Choroid plexus epithelial cell (primary cell): ENCODE measurements around the gene AHCYL1.

Experiments used
- DNase-seq: peaks from one replicate; pipeline ENCODE4 v3.0.0-alpha.2; 2010; ENCODE audit warnings: low read depth
- H3K4me3 ChIP-seq: 2 replicates; pipeline ENCODE4 v1.5.1; 2011; ENCODE audit warnings: low read depth, mild to moderate bottlenecking, control low read depth, low read length, moderate library complexity
- TF ChIP-seq, protein P1 (sequence below): conservative IDR thresholded peaks from 2 replicates; pipeline ENCODE4 v1.5.1; 2011; ENCODE audit warnings: low read depth, mild to moderate bottlenecking, control low read depth, inconsistent platforms, low read length, moderate library complexity

The AHCYL1 gene

DNA sequence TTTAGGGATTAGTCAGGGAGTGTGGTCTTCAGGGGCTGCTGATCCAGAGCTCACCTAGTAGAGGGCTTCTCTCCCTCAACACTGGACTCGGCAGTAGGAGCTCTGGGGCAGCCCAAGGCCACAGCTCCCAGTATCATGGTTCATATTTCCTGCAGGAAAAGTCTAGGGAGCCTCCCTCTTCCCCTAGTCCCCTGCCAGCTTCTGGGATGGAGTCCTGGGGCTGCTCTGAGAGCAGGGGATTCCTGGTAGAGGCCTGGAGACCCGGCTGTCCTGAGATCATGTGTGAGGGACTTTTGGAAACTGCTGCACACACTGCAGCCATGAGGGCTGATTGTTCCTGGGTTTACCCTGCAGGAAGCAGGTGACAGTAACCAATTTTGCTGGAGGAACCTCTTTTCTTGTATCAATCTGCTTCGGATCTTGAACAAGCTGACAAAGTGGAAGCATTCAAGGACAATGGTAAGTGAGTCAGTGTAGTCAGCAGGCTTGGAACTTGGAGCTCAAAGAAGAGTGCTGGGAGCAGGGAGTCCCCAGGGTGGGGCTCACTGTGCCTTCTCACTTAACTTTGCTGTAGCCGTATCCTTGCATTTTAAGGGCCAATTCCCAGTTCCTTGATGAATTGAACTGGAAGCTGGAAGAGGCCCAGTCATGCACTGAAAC is 66.2 kb downstream of the AHCYL1 start:
- no peak for DNase-seq
- TF ChIP-seq, protein P1, sequence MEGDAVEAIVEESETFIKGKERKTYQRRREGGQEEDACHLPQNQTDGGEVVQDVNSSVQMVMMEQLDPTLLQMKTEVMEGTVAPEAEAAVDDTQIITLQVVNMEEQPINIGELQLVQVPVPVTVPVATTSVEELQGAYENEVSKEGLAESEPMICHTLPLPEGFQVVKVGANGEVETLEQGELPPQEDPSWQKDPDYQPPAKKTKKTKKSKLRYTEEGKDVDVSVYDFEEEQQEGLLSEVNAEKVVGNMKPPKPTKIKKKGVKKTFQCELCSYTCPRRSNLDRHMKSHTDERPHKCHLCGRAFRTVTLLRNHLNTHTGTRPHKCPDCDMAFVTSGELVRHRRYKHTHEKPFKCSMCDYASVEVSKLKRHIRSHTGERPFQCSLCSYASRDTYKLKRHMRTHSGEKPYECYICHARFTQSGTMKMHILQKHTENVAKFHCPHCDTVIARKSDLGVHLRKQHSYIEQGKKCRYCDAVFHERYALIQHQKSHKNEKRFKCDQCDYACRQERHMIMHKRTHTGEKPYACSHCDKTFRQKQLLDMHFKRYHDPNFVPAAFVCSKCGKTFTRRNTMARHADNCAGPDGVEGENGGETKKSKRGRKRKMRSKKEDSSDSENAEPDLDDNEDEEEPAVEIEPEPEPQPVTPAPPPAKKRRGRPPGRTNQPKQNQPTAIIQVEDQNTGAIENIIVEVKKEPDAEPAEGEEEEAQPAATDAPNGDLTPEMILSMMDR = no peak
- H3K4me3 ChIP-seq = no peak overlapping the region

DNA sequence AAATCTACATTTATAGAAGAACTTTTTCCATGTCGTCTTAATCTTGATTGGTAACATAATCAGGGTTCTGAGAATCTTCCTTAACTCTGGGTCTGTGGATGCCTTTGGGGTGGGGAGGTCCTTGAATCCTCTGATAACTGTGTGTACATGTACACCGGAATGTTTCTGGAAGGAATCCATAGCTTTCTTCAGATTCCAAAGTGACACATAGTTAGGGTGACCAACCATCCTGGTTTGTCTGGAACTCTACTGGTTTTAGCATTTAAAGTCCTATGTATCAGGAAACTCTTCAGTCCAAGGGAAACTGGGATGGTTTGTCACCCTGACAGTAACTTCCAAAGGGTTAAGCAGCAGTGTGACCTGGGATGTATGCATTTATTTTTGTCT is 66.7 kb downstream of the AHCYL1 start:
- no peak overlapping the region for H3K4me3 ChIP-seq
- DNase-seq = no peak
- TF ChIP-seq, protein P1 = no peak

DNA sequence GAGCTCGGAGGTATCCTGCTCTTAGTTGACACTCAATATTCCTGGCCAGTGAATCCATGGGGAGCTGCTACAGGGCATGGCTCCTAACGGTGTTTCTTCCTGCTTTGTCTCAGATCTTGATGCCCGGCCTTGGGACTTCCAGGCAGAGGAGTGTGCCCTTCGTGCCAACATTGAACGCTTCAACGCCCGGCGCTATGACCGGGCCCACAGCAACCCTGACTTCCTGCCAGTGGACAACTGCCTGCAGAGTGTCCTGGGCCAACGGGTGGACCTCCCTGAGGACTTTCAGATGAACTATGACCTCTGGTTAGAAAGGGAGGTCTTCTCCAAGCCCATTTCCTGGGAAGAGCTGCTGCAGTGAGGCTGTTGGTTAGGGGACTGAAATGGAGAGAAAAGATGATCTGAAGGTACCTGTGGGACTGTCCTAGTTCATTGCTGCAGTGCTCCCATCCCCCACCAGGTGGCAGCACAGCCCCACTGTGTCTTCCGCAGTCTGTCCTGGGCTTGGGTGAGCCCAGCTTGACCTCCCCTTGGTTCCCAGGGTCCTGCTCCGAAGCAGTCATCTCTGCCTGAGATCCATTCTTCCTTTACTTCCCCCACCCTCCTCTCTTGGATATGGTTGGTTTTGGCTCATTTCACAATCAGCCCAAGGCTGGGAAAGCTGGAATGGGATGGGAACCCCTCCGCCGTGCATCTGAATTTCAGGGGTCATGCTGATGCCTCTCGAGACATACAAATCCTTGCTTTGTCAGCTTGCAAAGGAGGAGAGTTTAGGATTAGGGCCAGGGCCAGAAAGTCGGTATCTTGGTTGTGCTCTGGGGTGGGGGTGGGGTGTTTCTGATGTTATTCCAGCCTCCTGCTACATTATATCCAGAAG is 69.2 kb downstream of the AHCYL1 start:
- no peak overlapping the region for H3K4me3 ChIP-seq
- DNase-seq = peak; percentile 64
- TF ChIP-seq, protein P1 = peak; percentile 97

DNA sequence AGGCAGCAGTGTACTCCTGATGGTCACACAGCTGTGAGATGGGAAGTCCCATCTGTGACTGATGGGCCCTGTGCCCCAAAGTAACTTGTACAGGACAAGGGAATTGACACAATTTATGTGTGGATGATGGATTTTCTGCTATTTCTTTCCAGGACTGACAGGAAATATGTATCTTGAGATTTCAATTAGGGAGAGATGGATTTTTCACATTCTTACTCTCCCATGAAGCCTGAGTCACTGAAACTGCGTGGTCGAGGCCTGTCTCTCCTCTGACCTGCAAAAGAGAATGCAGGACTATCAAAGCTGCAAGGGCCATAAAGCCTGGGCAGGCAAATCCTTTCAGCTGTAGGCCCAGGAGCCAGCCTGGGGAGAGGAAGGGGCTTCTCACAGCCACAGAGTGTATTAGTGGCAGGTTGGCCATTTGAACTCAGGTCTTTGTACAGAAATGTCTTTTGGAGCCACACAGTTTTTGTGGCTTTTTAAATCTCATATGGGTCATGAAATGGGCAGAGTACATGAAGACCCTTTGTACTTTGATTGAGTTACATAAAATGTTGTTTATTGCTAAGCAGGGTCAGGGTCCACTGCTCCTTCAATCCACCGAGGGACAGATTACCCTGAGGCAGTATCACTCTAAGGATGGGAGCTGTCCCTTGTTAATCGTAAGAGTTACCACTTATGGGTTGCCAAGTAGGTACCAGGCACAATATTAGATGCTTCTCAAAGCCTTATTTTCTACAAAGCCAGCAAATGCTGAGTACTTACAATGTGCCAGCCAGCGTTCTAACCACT is 71.1 kb downstream of the AHCYL1 start:
- no peak overlapping the region for H3K4me3 ChIP-seq
- peak; percentile 84 for DNase-seq
- TF ChIP-seq, protein P1 = no peak

DNA sequence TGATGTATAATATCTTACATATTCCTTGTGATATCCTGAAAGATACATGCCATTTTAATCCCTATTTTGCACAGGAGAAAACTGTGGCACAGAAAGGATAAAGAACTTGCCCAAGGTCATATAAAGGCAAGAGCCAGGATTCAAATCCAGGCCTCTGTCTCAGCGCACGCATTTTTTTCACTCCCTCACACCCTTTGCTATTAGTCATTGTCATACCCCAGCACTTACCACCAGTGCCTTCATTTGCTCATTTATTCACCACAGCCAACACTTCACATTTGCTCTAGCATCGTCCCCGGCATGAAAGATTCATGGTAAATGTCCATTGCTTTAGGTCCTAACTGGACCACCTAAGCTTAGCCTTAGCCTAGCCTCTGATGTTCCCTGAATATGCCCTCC is 71.7 kb downstream of the AHCYL1 start:
- no peak for DNase-seq
- no peak overlapping the region for H3K4me3 ChIP-seq
- TF ChIP-seq, protein P1 = no peak

DNA sequence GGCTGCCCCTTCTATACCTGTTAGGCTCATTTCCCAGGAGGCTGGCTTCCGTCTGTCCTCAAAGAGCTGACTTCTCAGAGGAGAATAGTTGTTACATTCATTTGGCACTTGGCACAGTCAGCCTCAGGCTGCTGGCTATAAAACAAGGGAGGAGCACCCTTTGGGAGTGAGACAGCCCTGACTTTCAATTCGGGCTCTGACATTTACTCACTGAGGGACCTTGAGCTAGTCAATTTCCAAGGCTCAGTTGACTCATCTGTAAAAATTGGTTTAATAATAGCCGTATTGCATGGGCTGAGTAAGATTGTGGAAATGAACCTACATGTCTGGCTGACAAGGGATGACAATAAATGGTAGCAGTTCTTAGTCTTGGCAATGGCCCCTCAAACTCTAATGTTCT is 72.2 kb downstream of the AHCYL1 start:
- DNase-seq = peak; percentile 36
- no peak overlapping the region for H3K4me3 ChIP-seq
- TF ChIP-seq, protein P1 = no peak
